Occipital lobe (tissue), 2 donors: ENCODE results near the gene NSL1. TPM values are rescaled to one million over a fixed set of nuclear protein-coding genes. Genes with fewer than 3 reads are reported as not detected.
"Not testable (repeated sequence)": the region's sequence is repeated elsewhere in the genome, so short reads cannot be mapped to it uniquely, and the experiment has no call there.

Experiments
- DNase-seq: peaks from one replicate; lab custom pipeline; 2025; lab: John Stamatoyannopoulos, UW
- total RNA-seq: library from RNA; depleted of rRNA; stranded (reverse); fragments of >200 nt; gene quantifications from one replicate; pipeline ENCODE4 v1.2.3, GENCODE V29; 2014

NSL1 gene, protein sequence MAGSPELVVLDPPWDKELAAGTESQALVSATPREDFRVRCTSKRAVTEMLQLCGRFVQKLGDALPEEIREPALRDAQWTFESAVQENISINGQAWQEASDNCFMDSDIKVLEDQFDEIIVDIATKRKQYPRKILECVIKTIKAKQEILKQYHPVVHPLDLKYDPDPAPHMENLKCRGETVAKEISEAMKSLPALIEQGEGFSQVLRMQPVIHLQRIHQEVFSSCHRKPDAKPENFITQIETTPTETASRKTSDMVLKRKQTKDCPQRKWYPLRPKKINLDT
- total RNA-seq = 62.4 TPM

DNA sequence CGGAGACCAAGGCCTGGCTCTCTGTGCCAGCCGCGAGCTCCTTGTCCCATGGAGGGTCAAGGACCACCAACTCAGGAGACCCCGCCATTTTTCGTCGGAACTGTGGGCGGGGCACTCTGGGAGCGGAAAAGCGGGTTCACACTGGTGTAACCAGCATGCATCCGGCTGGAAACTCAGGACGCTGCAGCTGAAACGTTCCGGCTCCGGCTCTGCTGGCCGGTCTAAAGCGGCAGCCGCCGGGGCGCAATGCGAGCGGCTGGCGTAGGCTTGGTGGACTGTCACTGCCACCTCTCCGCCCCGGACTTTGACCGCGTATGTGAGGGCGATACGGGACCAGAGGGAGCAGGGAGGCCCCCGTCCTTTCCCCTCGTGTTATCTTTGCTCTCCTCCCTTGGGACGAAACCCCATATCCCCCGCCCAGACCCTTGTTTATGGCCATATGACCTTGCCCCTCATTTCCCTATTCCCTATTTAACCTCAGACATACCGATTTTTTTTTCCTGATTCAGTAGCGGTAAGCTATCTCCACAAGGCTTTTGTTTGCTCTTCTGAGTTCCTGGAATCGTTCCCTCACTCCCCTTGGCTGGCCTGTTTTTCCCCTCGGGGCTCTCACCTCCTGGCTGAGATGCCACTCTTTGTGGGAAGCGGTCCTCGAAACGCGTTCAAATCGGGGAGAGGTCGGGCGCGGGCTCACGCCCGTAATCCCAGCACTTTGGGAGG, at the start of gene NSL1, which contains the start of gene TATDN3:
Gene NSL1 (minus strand): TSS at position 102 of the 720 bp plus-strand sequence. CDS start 14 bp downstream, at position 88.
Gene TATDN3 (plus strand): TSS at position 219 of the 720 bp plus-strand sequence. CDS start 28 bp downstream, at position 247.
- peak; percentile 87 for DNase-seq

DNA sequence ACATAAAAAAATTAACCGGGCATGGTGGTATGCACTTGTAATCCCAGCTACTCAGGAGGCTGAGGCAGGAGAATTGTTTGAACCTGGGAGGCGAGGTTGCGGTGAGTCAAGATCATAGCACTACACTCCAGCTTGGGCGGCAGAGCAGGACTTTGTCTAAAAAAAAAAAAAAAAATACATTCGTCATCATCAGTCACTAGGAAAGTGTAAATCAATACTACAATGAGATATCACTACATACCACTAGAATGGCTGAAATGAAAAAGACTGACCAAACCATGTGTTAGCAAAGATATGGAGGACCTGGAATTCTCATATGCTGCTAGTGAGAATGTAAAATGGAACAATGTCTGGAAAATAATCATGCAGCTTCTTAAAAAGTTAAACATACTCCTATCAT, 46.6 kb upstream of the NSL1 start:
- no peak for DNase-seq

DNA sequence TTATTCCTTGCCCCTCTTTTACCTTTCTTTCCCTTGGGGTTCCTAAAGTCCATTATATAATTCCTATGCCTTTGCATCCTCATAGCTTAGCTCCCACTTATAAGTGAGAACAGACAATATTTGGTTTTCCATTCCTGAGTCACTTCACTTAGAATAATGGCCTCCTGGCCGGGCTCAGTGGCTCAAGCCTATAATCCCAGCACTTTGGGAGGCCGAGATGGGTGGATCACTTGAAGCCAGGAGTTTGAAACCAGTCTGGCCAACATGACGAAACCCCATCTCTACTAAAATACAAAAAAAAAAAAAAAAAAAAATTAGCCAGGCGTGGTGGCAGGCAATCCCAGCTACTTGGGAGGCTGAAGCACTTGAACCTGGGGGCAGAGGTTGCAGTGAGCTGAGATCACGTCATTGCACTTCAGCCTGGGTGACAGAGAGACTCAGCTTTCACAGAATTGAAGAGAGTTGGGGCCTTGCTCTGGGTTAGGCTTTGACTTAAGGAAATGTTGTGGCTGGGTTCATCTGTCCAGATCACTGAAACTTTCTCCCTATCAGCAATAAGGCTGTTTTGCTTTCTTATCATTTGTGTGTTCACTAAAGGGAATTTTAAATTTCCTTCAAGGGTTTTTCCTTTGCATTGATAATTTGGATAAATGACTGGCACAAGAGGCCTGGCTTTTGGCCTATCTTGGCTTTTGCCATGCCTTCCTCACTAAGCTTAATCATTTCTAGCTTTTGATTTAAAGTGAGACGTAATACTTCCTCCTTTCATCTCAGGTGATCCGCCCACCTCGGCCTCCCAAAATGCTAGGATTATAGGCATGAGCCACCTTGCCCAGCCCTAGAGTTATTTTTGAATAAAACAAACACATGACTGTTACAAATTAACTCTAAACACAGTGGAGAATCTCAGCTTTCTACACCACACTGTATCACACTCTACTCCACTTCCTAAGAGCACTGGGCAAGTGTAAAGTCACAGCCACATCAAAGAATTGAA, 41.9 kb upstream of the NSL1 start:
- not testable (repeated sequence) for DNase-seq

DNA sequence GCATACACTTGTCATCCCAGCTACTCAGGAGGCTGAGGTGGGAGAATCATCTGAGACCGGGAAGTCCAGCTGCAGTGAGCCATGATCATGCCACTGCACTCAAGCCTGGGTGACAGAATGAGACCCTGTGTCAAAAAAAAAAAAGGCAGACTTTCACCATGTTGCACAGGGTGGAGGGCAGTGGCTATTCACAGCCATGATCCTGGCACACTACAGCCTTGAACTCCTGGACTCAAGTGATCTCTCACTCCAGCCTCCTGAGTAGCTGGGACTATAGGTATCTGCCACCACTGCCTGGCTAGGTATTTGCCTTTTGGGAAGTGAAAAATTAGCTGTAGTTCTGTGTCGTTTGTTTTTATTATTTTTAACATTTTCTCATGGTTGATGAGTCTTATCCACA, 36.8 kb upstream of the NSL1 start:
- DNase-seq = no peak

DNA sequence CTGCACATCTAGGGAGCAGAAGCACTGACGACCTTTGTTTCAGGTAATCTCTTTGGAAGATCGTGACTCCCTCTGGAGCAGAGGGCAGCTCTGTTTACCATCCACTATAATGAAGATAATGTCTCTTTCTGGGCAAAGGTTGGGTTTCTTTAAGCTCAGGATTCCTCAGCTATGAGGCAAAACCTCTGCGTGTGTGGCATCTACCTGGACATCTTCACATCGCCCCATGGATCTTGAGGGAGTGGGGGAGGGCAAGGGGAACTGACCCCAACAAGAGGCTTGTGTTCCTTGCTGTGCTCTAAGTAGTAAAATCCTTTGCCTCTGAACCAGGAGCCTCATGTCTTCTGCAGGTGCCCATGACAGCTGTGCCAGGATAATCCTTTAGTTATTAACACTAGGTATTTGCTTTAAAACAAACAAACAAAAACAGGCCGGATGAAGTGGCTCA, 36.3 kb upstream of the NSL1 start:
- DNase-seq = no peak

DNA sequence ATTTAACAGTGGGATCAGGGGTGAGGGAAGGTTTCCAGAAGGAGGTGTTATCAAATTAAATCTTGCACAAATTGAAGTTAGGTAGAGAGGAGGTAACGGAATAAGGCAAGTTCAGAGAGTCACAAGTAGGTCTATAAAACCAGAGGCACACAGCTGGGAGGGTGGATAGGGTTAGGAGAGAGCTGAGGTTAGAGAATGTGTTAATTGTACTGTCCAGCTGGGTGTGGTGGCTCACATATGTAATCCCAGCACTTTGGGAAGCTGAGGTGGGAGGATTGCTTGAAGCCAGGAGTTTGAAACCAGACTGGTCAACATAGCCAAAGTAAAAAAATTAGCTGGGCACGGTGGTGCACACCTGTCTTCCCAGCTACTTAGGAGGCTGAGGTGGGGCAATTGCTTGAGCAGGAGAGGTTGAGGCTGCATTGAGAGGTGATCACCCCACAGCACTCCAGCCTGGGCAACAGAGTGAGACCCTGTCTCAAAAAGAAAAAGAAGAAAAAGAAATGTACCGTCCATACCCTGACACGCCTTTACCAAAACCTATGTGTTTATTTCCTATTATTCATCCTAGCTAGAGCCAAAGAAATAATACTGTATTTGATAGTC, 35.7 kb upstream of the NSL1 start:
- DNase-seq = no peak

DNA sequence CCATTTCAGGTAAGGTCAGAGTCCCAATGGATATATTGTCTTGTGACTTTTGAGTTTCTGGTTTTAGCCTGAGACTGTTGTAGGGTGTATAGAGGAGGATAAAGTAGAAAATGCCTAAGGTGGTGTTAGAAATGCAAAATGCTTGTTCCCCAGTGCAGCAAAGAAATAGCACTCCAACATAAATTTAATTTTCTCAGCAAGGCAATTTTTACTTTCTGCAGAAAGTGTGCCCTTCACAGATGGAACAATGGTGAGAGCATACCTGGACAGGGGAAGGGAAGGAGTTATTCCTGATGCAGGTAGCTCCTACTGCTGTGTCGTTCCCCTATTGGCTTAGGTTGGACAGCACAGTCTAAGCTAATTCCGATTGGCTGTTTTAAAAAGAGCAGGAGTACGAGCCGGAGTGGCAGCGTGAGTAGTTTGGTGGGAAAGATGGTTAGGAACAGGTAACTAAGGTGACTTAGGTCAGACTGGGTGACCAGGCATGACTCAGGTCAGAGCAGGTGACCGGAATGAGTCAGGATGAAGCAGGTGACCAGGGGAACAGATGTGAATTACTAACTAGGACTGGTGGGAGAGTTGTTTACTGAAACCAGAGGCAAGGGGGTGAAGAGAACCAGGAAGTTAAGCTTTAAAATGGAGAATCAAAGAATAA, 34.3 kb upstream of the NSL1 start:
- DNase-seq = no peak

DNA sequence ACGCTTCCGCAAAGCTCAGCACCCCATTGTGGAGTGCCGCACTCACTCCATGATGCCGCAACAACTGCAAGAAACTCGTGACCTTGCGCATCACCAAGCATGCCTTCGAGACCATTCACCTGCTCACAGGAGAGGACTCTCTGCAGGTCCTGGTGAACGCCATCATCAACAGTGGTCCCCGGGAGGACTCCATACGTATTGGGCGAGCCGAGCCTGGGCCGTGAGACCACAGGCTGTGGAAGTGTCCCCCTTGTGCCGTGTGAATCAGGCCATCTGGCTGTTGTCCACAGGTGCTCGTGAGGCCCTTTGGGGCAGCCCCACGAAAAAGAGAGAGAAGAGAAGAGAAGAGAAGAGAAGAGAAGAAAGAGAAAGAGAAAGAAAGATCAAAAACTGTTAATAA, 32.6 kb upstream of the NSL1 start:
- DNase-seq = no peak

DNA sequence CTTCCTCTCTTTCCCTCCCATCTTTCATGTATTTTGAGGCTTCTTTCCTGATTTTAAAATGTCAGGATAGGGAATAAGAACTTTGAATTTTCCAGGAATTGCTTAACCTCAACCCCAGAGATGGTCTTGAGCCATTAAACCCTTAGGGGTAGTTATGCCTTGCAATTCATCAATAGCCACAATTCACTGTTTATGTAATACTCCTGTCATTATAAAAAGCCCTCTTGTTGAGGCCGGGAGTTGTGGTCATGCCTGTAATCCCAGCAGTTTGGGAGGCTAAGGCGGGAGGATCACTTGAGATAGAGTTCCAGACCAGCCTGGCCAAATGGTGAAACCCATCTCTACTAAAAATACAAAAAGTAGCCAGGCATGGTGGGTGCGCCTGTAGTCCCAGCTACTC, 31.4 kb upstream of the NSL1 start:
- no peak for DNase-seq

DNA sequence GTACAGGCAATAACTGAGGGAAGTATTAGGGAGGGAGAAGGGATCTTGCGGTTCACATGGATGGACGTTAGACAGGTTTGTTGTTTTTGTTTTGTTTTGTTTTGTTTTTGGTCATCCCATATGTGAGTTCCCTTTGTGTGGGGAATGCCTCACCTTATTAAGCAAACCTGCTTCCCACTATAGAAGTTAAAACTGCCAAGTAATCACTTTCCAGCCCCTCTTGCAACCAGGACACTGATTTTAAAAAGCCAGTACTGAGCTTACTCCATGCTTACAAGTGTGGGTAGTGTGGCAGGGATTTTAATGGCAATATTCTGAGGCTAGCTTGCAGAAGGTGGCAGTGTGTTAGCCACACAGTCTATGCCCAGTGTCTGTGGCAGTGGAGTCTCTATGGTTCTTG, 29.4 kb upstream of the NSL1 start:
- no peak for DNase-seq

DNA sequence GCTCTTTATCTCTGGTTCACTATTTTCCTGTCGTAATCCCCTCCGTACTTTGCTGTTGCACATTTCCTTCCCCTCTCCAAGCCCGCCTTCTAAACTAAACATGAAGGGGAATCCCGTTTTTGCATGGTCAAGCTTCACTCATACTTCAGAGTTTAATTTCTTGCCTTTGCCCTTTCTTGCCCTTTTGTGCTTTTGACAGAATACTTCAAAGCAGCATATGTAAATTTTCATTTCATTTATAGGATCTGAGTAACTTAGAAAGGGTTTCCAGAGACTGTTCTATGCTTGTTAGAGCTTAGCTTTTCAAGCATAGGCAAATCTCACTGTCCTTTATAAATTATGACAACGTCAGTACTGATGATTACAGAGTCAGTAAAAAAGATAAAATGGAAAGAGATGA, 28.1 kb upstream of the NSL1 start:
- DNase-seq = no peak

DNA sequence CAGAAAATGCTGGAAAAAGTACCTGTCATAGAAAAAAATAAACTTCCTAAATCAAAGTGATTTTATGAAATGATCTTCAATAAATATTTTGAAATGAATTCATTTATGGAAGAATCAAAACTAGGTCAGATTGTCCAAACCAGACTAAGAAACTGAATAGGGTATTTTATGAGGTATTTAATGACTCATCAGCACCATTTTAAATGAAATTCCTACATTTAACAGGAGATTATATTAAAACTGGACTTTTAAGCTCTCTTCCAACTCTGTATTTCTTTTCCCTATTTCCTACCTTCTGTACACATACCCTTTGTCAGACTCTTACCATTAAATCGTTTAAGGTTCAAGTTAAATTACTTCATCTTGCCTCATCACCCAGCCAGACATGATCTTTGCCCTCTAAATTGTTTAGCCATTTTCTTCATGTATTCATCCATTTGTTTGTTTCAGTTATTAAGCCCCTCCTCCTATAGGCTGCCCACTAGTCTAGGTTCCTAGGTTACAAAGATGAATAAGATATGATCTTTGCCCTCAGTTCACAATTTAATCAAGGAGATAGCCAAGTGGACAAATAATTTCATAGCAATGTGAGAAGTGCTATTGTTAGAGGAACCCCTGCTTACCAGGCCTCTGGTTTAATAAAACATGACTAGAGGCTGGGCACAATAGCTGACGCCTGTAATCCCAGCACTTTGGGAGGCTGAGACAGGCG, 25.1 kb upstream of the NSL1 start:
- DNase-seq = no peak

DNA sequence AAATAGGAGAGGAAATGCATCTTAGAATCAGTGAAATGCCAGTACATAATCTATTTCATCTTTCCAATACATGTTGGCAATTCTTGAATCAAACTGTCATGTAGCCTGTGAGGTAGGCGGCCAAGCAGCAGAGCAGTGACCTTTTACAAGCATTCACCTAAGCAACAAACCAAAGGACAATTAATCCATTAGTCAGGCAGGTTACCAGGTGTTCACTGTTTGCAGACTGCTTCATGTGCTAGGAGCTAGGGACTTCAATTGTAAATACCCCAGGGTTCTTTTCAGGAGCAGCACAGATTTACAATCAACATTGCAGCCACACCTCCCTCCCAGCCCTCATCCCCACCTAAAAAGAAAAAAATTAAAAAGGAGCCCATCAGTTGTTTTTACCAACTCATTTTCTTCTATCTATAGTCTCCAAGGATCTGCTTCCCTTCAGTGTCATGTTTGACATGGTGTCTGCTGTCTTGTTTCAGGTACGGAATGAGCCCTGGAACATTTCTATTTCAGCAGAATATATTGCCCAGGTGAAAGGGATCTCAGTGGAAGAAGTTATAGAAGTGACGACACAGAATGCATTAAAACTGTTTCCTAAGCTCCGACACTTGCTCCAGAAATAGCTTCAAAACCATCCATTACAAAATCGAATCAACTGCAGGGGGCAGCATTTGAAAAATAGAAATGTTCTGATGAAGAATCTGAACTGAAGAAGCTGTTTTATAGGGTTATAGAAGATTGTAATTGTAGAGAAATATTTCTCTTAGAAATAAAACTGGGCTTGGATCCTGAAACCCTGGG, 23.2 kb upstream of the NSL1 start:
- DNase-seq = no peak

DNA sequence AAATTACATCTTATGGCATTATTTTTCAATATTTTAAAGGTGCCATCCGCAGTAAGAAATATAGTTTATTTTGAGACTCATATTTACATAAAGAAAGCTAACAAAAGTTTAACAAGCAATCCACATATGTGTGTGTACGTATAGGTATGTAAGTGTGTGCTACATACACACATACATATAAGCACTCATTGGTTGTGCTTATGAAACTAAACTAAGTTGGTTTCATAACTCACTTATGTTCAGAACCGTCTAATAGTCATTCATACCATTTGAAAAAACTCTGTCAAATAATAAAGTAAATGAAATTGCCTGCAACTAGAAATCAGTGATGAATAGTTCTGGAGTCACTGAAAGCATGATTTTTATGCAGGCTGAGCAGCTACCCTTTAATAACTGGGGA, 14.2 kb upstream of the NSL1 start:
- no peak for DNase-seq

DNA sequence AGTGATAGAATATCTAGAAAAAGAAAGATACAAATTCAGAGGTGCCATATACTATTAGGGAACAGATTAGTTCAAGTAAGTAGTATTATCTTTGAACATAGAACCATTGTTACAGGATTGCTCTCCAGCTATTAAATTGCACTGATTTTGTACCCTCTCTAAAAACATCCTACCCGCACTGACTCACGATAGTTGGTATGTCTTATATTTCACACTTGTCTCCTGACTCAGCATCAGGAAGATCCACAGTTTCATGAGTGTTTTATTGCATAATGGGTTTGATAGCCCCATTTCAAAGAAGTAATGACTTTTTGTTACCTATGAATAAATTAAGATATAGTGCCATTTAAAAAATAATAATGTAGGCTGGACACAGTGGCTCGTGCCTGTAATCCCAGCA, 6.1 kb upstream of the NSL1 start:
- no peak for DNase-seq

DNA sequence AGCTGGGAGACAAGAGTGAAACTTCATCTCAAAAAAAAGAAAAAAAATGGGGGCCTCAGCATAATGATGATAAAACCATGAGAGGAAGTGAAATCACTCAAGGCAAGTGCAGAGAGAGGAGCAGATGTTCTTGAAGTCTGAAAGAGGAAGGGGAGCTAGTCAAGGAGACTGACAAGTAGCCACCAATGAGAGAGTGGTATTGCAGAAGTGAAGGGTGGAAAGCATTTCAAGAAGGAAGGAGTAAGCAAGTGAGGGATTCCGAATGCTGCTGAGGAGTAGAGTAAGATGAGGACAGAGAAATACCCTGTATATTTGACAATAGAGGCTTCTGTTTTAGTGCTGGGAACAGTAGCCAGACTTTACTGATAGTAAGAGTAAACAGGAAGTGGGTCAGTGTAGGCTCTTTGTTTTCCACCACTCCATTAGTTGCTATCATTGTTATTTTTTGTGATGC, 3.0 kb upstream of the NSL1 start:
- no peak for DNase-seq

DNA sequence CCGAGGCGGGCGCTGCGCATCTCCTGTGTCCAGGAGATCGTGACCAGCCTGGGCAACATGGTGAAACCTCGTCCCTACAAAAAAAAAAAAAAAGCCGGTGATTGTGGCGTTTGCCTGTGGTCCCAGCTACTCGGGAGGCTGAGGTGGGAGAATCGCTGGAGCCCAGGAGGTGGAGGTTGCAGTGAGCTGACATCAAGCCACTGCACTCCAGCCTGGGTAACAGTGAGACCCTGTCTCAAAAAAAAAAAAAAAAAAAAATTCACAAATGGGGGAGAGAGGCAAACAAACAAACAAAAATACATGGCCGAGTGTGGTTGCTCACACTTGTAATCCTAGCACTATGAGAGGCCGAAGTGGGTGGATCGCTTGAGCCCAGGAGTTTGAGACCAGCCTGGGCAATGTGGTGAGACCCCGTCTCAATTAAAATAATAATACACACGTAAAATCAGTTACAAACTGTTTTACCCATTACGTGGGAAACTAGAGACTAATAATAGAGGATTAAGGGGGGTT, 875 bp upstream of the NSL1 start:
- DNase-seq = no peak

DNA sequence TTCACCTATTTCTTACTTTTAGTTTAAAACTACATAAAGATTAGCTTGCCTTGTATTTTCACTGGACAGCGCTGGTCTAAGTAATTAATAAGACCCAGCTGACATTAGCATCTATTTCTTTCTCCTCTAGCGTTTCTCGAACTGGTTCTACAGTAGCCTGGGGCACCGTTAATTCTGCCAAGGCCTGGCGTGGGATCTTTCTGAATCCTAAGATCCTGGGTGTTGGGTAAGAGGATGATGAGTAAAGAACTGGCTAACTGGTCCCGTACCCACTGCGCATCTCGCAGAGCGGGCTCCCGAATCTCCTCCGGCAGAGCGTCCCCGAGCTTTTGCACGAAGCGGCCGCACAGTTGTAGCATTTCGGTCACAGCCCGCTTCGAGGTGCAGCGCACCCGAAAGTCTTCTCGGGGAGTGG, 309 bp downstream of the NSL1 start:
- peak; percentile 75 for DNase-seq

DNA sequence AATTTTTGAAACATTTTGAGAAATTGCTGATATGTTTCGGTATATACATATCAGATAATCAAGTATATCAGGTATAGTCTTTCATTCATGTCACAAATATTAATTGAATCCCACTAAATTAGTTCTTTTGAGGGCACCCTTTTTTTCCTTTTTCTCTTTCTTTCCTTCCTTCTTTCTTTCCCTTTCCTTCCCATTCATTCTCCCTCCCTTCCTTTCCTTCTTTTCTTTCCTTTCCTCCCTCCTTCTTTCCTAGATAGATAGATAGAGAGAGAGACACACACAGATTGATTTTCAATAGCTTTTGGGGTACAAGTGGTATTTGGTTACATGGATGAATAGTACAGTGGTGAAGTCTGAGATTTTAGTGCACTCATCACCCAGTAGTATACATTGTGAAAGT, 5.7 kb downstream of the NSL1 start:
- DNase-seq = no peak
